Measurements from ENCODE around the gene TPRN.

The TPRN gene

DNA sequence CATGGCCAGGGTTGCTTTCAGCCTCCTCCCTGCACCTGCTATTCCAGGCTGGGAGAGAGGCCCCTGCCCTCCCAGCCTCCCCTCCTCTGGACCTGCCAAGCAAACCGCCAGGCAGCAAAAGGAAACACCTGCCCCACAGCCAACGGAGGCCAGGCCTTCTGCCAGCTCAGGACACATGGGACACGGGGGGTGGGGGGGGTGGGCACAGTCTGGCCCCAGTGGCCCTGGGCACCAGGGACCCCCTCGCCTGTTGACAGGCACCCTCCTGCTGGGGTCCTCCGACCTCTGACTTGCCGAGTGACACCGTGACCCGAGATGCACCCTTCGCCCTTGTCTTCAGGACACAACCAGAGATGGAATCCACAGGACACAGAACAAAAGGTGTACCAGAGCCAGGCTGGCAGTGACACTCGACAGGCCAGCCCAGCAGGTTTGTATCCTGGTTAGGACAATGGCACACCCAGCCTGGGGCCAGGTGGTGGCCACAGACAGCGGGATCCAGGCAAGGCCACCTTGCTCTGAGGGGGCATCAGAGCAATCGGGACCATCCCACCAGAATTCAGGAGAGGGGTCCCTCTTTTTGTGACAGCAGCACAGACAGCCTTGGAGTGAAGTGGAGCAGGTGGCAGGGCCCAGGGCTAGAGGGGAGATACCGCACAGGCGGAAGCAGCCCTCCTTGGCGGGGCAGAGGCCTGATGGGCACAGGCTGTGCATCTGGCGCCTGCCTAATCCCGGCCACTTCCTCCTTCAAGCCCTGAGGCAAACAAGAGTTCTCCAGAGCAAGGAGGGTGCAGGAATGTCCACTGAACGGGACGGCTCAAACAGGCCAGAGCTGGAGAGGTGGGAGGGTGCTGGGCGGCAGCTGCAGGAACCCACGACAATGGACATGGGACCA lies 27.4 kb downstream of the TPRN start:
- CTCF ChIA-PET = interaction anchor here (1.0 kb wide), 1 partner anchor 63 kb away, joined by 3 read pairs; no protein-coding TSS in a partner anchor
- DNase-seq (ENCODE audit: extremely low spot score) = no peak
- POLR2A ChIA-PET = interaction anchor here (1.7 to 1.9 kb wide), 2 partner anchors 43 to 68 kb away, joined by 4 to 6 read pairs; partner anchors contain the start of gene TUBB4B
- TF ChIP-seq L3MBTL2 (conservative IDR thresholded peaks at IDR 0.05) (no peak), ELF4 (IDR thresholded peaks at IDR 0.05) (no peak), FOXA1 (IDR thresholded peaks at IDR 0.05) (no peak), SUZ12 (IDR thresholded peaks at IDR 0.05) (no peak), HDGF (IDR thresholded peaks at IDR 0.05; ENCODE audit: borderline replicate concordance) (no peak), SP1 (IDR thresholded peaks at IDR 0.05) (no peak), NFRKB (IDR thresholded peaks at IDR 0.05) (no peak), CTBP1 (IDR thresholded peaks at IDR 0.05; ENCODE audit: borderline replicate concordance) (no peak), LEF1 (IDR thresholded peaks at IDR 0.05; ENCODE audit: borderline replicate concordance) (no peak), FOXM1 (IDR thresholded peaks at IDR 0.05; ENCODE audit: borderline replicate concordance) (no peak), PKNOX1 (IDR thresholded peaks at IDR 0.05) (no peak), ARNT (IDR thresholded peaks at IDR 0.05) (no peak), ZNF384 (IDR thresholded peaks at IDR 0.05) (no peak), BHLHE40 (IDR thresholded peaks at IDR 0.05; ENCODE audit: borderline replicate concordance) (no peak), TARDBP (IDR thresholded peaks at IDR 0.05) (no peak), FOXK2 (IDR thresholded peaks at IDR 0.05) (no peak)

- no peak for DNase-seq (ENCODE audit: extremely low spot score)
- CTCF ChIA-PET = no interaction called here
- TF ChIP-seq L3MBTL2 (conservative IDR thresholded peaks at IDR 0.05) = no peak
- TF ChIP-seq TARDBP (IDR thresholded peaks at IDR 0.05) = no peak
- TF ChIP-seq HDGF (IDR thresholded peaks at IDR 0.05; ENCODE audit: borderline replicate concordance) = no peak
- TF ChIP-seq FOXM1 (IDR thresholded peaks at IDR 0.05; ENCODE audit: borderline replicate concordance) = no peak
- TF ChIP-seq FOXA1 (IDR thresholded peaks at IDR 0.05) = no peak
- no peak for TF ChIP-seq LEF1 (IDR thresholded peaks at IDR 0.05; ENCODE audit: borderline replicate concordance)
- TF ChIP-seq SP1 (IDR thresholded peaks at IDR 0.05) = no peak
- no peak for TF ChIP-seq BHLHE40 (IDR thresholded peaks at IDR 0.05; ENCODE audit: borderline replicate concordance)
- no peak for TF ChIP-seq ARNT (IDR thresholded peaks at IDR 0.05)
- TF ChIP-seq ZNF384 (IDR thresholded peaks at IDR 0.05) = no peak
- TF ChIP-seq FOXK2 (IDR thresholded peaks at IDR 0.05) = no peak
- TF ChIP-seq NFRKB (IDR thresholded peaks at IDR 0.05) = no peak
- TF ChIP-seq ELF4 (IDR thresholded peaks at IDR 0.05) = no peak
- TF ChIP-seq SUZ12 (IDR thresholded peaks at IDR 0.05) = no peak
- TF ChIP-seq CTBP1 (IDR thresholded peaks at IDR 0.05; ENCODE audit: borderline replicate concordance) = no peak
- no peak for TF ChIP-seq PKNOX1 (IDR thresholded peaks at IDR 0.05)
- POLR2A ChIA-PET = interaction anchor here (1.0 to 3.2 kb wide), 6 partner anchors 17 to 70 kb away, joined by 3 to 8 read pairs (median 4); partner anchors contain the start of genes ANAPC2 and TUBB4B
These were observed 29.2 kb downstream of the TPRN start for GRCh38 chr9:137171149-137171900.

DNA sequence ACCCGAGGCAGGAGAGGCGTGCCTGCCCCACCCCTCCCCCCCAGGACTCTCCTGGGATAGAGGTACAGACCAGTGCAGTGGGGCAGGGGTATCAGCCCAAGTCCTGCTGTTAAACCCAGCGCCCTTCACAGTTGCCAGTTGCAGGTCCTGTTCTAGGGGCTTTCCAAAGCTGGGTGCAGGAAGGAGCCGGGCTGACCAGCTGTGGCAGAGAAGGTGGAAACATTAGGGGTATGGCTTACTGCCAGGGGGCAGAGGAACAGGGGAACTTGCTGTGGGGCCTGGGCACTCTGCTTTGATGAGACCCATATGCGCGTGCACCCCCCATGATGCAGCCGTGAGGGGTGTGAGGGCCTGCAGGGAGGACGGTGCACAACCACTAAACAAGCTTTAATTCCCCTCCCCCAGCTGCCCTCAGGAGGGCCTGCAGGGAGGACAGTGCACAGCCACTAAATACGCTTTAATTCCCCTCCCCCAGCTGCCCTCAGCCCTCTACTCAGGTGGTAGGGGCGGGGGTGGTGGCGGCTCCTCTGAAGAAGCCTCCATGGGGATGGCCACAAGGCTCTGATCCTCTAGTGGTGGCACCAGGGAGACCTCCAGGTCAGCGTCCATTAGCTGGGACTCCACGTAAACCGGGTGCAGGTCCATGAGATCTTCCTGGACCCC lies 29.9 kb downstream of the TPRN start:
- CTCF ChIA-PET = no interaction called here
- DNase-seq (ENCODE audit: extremely low spot score) = no peak
- TF ChIP-seq ARNT (IDR thresholded peaks at IDR 0.05) (no peak), SP1 (IDR thresholded peaks at IDR 0.05) (no peak), ZNF384 (IDR thresholded peaks at IDR 0.05) (no peak), FOXK2 (IDR thresholded peaks at IDR 0.05) (no peak), CTBP1 (IDR thresholded peaks at IDR 0.05; ENCODE audit: borderline replicate concordance) (no peak), BHLHE40 (IDR thresholded peaks at IDR 0.05; ENCODE audit: borderline replicate concordance) (no peak), FOXA1 (IDR thresholded peaks at IDR 0.05) (no peak), HDGF (IDR thresholded peaks at IDR 0.05; ENCODE audit: borderline replicate concordance) (no peak), TARDBP (IDR thresholded peaks at IDR 0.05) (no peak), PKNOX1 (IDR thresholded peaks at IDR 0.05) (no peak), NFRKB (IDR thresholded peaks at IDR 0.05) (no peak), L3MBTL2 (conservative IDR thresholded peaks at IDR 0.05) (no peak), ELF4 (IDR thresholded peaks at IDR 0.05) (no peak), SUZ12 (IDR thresholded peaks at IDR 0.05) (no peak), LEF1 (IDR thresholded peaks at IDR 0.05; ENCODE audit: borderline replicate concordance) (no peak), FOXM1 (IDR thresholded peaks at IDR 0.05; ENCODE audit: borderline replicate concordance) (no peak)
- POLR2A ChIA-PET = interaction anchor here (0.9 to 3.2 kb wide), 7 partner anchors 17 to 70 kb away, joined by 3 to 8 read pairs (median 4); partner anchors contain the start of genes ANAPC2, SSNA1 and TUBB4B

DNA sequence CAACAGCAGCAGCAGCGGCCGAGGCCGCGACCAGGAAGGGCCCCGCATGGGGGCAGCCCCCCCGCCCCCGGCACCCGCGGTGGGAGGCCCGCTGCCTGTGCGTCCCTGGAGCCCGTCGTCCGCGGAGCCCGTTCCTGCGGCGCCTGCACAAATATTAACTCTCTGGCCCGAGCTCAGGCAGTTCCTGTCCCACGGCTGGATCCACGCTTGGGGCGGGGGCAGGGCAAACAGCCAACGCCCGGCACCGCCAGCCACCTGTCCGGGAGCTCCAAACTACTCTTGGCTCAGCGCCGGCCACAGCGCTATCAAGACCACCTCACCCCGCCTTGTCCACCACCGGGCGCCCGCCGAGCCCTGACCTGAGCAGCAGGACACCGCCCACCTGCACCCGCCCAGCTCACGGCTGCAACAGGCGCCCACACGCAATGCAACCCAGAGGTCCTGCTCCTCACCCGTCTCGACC lies 30.6 kb downstream of the TPRN start, which contains the start of gene LRRC26:
Gene LRRC26, minus strand, starts transcription at position 156 of the 463 bp plus-strand sequence. Its CDS starts 108 bp downstream, at position 48.
- CTCF ChIA-PET = no interaction called here
- TF ChIP-seq TARDBP (IDR thresholded peaks at IDR 0.05) = no peak
- TF ChIP-seq ZNF384 (IDR thresholded peaks at IDR 0.05) = no peak
- TF ChIP-seq FOXA1 (IDR thresholded peaks at IDR 0.05) = no peak
- TF ChIP-seq BHLHE40 (IDR thresholded peaks at IDR 0.05; ENCODE audit: borderline replicate concordance) = no peak
- no peak for TF ChIP-seq HDGF (IDR thresholded peaks at IDR 0.05; ENCODE audit: borderline replicate concordance)
- no peak for TF ChIP-seq L3MBTL2 (conservative IDR thresholded peaks at IDR 0.05)
- no peak for TF ChIP-seq FOXM1 (IDR thresholded peaks at IDR 0.05; ENCODE audit: borderline replicate concordance)
- no peak for TF ChIP-seq CTBP1 (IDR thresholded peaks at IDR 0.05; ENCODE audit: borderline replicate concordance)
- TF ChIP-seq ARNT (IDR thresholded peaks at IDR 0.05) = no peak
- TF ChIP-seq SP1 (IDR thresholded peaks at IDR 0.05) = no peak
- TF ChIP-seq FOXK2 (IDR thresholded peaks at IDR 0.05) = no peak
- TF ChIP-seq ELF4 (IDR thresholded peaks at IDR 0.05) = no peak
- TF ChIP-seq NFRKB (IDR thresholded peaks at IDR 0.05) = no peak
- no peak for TF ChIP-seq SUZ12 (IDR thresholded peaks at IDR 0.05)
- TF ChIP-seq LEF1 (IDR thresholded peaks at IDR 0.05; ENCODE audit: borderline replicate concordance) = no peak
- TF ChIP-seq PKNOX1 (IDR thresholded peaks at IDR 0.05) = no peak
- POLR2A ChIA-PET = interaction anchor here (0.9 to 3.2 kb wide), 5 partner anchors 19 to 83 kb away, joined by 3 to 8 read pairs (median 4); partner anchors contain the start of genes ANAPC2, MAN1B1, SSNA1 and TUBB4B
- DNase-seq (ENCODE audit: extremely low spot score) = no peak
